IPS DF 19.7 (cell line): ENCODE data around the gene SECTM1.

ENCODE experiments used
- DNase-seq: peaks from one replicate; pipeline ENCODE4 v3.0.0-alpha.2; 2013; ENCODE audit warnings: low read depth, low spot score

SECTM1 gene

GRCh38 chr17:82281076-82281475, 52.5 kb downstream of the SECTM1 start:
- DNase-seq, result no peak

GRCh38 chr17:82280537-82280936, 53.0 kb downstream of the SECTM1 start:
- no peak for DNase-seq

- DNase-seq, result no peak
Observed at GRCh38 chr17:82278786-82279391, 54.7 kb downstream of the SECTM1 start.

GRCh38 chr17:82278308-82278707, 55.3 kb downstream of the SECTM1 start:
- DNase-seq, result no peak

GRCh38 chr17:82277851-82278250, 55.7 kb downstream of the SECTM1 start:
- no peak for DNase-seq

GRCh38 chr17:82276938-82277337, 56.6 kb downstream of the SECTM1 start:
- no peak for DNase-seq

- no peak for DNase-seq
Observed at GRCh38 chr17:82275326-82275725, 58.2 kb downstream of the SECTM1 start.

- no peak for DNase-seq
Observed at GRCh38 chr17:82274134-82275020, 59.2 kb downstream of the SECTM1 start.

GRCh38 chr17:82273327-82274133, 60.0 kb downstream of the SECTM1 start, which contains the start of gene CSNK1D:
CSNK1D (minus strand) TSS chr17:82273700; CDS start chr17:82273381, 319 bp downstream.
- DNase-seq, result no peak

- no peak for DNase-seq
Observed at GRCh38 chr17:82272495-82273326, 60.9 kb downstream of the SECTM1 start.

GRCh38 chr17:82271401-82271800, 62.2 kb downstream of the SECTM1 start:
- no peak for DNase-seq
